T-helper 1 cell treated with Interleukin-12 subunit alpha and Interleukin-12 subunit beta and Interleukin-4 antibody, amounts not matched to agents 30 ng/mL and 1 ng/mL, for 36 hours (primary cell): Measurements from ENCODE around the gene MAMDC4. TPM values are rescaled to one million over a fixed set of nuclear protein-coding genes. Genes with fewer than 3 reads are reported as not detected.
"Not testable (repeated sequence)": the region's sequence is repeated elsewhere in the genome, so short reads cannot be mapped to it uniquely, and the experiment has no call there.

ENCODE experiments used
- intact Hi-C: fragments of 100-400 bp; cut with micrococcal nuclease; formaldehyde crosslinking; loops from one replicate; pipeline ENCODE4 v1.15.1; 2024
- total RNA-seq: library from RNA; stranded (reverse); gene quantifications from 2 replicates; pipeline ENCODE4 v1.2.3, GENCODE V29; 2022

Gene MAMDC4
- total RNA-seq, 1 donor from 2014 or later: 21.5 TPM

DNA sequence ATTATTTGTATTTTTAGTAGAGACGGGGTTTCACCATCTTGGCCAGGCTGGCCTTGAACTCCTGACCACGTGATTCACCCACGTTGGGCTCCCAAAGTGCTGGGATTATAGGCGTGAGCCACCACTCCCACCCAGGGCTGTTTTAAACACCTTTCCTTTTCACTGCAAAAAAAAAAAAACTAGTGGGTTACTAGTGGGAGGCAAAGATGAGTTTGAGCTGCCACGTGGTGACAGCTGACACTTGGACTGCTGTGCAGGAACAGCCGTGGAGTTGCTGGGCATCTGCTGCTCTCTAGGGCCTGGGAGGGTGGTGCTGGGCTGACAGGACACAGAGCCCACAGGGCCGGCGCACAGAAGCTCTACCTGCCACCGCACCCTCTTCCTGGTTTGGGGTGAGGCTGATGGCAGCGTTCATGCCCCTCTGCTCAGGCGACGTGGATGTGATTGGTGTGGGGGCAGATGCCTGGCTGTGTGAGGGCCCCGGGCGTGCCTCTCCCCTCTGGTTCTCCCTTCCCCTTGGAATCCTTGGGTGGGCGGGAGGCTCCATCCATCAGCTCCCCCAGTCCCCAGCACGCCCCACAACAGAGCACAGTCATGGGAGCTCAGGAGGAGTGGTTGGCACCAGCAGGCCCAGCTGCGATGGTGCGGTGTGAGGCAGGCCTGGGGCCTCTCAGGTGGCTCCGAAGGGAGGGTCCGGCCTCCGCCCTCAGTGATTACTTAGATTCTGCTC lies 27.5 kb upstream of the MAMDC4 start:
- intact Hi-C loops: no loop called here

DNA sequence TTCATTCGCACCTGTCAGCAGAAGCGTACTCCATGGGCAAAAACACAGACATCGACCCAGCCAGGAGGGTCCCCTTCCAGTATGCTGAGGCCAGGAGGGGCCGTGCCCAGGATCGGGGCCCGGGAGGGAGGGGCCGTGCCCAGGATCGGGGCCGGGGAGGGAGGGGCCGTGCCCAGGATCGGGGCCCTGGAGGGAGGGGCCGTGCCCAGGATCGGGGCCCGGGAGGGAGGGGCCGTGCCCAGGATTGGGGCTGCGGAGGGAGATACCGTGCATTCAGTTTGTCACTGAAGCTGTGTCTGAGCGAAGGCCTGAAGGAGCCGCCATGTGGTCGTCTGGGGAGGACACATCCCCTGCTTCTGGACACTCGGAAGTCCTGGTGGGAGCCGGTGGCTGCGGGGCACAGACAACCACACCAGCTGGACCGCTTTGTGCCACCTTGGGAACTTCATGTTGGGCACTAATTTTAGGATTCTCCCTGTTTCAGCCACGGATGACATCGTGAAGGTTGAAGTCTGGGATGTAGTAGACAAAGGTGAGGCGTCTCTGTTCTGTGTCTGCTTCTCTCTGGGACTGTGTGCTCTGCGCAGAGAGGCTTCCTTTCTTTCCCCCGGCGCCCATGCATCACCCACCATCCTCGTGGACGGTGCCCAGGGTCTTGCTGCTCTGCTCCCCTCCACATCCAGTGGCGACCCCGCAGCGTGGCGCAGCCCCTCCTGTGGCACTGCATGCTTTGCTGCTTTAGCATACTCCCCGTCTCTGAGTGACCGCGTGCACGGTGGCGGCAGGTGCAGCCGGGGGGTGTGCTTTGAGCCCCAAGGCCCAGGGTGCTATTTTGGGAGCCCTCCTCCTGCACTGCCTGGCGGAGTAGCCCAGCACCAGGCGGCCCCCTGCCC lies 26.6 kb upstream of the MAMDC4 start:
- intact Hi-C loops: no loop called here

DNA sequence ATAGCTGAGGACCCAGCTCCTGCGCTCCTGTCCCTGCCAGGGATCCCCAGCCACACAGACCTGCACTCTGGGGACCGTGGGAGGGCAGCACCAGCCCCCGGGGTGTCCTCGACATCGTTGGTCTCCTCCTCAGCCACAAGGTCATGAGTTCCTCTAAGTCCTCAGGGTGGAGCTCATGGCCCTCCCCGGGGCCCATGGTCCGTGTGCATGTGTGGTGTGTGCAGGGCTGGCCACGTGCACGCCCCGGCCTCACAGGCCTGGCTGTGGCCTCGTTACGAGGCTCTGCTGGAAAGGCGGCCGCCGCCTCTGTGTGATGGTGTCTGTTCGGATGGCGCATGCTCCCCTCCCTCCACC lies 26.0 kb upstream of the MAMDC4 start:
- intact Hi-C loops: no loop called here

DNA sequence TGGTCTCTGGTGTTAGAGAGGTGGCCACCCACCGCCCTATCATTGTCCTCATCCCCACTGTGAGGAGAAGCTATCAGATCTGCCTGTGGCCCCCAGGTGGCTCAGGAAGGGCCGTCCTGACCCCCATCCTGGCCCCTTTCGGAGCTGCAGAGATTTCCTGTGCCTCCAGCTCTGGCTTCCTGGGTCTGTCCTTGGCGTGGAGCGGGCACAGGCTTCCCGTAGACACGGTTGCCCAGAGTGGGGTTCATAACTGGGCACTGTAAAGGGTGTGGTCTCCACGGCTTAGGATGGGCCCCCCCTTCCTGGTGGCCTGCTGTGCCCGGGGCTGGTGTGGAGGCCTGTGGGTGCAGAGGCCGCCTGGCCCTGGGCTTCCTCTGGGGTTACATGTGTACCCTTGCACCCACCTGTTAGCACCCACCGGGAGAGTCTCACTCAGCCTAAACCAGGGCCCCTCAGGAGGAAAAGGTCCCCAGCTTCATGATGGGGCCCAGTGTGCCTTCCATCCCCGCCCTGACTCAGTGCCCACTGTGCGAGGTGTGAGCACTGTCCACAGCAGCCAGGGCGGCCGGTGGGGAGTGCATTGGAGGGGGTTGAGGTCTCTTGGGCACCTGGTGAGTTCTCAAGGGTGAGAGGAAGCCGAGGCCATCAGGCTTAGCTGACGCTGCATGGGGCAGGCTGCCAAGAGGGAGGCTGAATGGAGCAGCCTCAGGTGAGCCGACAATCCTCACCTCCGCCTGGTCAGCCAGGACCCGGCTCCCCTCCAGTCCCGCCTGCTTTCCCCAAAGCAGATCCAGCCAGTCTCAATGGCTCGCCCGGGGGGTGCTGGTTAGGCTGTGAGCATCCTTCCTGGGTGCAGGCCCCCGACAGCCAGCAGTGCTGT lies 25.2 kb upstream of the MAMDC4 start:
- intact Hi-C loops: no loop called here

DNA sequence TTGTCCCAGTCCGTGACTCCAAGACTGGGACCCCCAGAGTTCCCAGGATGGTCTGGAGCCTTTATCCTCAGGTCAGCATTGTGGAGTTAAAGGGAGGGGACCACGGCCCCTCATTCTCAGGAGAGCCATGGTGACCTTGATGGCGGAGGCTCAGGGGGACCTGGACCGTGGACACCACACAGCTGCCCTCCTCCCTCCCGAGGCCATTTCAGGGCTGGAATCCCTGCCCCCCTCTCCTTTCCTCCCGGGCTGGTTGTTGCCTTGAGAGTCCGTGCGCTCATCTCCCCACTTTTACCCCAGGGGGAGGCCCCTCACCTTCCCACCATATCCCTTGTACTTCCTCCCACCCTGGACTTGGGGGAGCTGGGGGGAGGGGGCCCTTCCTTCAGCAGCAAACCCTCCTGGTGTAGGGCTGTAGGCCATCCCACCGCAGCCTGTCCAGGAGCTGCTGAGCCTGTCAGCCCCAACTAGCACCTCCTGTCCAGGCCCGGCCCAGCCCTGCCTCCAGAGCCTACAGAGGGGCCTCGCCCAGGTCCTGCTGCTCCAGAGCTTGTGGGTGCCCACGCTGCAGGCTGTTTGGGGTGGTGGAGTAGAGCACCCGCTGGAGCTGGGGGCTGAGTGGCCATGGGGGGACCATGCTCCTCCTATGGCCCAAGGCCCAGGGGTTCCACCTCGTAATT lies 24.2 kb upstream of the MAMDC4 start:
- intact Hi-C loops: no loop called here

DNA sequence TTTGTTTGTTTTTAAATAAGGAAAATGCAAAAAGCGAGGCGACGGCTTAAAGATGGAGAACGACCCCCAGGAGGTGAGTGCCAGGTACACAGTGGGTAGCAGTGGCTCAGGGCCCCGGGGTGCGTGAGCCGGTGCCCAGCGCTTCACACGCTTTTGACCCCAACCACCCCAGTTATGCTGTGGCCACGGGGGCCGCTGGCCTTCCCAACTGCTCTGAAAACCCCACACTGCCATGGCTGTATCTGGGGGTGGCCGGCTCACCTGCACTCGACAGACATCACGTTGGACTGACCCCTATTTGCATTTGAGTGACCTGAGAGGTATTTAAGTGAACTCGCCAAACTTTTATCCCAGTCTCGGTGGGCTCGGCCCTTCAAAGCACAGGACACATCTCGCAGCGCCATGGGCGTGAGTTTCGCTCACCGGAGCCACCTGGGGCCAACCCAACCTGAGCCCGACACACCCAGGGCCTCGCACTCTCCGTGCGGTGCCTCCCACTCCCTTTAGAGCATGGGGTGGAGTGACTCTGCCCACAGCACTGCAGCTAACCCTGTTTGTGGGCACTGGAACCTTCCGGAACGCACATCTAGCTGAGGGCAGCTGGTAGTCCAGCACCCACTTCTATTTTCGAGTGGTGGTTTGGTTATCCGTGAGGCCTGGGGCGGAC lies 23.5 kb upstream of the MAMDC4 start:
- intact Hi-C loops: no loop called here

DNA sequence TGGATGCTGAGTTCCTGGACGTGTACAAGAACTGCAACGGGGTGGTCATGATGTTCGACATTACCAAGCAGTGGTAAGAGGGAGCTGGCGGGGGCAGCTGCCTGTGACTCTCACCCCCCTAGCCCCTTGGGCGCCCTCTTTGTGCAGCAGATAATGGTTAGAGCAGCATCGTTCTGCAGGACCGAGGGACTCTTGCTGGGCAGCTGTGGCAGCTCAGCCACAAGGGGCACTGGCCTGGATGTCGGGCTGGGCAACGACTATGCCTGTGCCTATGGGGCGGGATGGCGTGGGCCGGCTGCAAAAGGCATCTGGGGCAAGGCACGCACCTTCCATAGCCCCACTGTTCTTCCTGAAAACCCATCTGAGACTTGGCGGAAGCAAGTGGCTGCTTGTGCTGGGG lies 22.7 kb upstream of the MAMDC4 start:
- intact Hi-C loops: no loop called here

DNA sequence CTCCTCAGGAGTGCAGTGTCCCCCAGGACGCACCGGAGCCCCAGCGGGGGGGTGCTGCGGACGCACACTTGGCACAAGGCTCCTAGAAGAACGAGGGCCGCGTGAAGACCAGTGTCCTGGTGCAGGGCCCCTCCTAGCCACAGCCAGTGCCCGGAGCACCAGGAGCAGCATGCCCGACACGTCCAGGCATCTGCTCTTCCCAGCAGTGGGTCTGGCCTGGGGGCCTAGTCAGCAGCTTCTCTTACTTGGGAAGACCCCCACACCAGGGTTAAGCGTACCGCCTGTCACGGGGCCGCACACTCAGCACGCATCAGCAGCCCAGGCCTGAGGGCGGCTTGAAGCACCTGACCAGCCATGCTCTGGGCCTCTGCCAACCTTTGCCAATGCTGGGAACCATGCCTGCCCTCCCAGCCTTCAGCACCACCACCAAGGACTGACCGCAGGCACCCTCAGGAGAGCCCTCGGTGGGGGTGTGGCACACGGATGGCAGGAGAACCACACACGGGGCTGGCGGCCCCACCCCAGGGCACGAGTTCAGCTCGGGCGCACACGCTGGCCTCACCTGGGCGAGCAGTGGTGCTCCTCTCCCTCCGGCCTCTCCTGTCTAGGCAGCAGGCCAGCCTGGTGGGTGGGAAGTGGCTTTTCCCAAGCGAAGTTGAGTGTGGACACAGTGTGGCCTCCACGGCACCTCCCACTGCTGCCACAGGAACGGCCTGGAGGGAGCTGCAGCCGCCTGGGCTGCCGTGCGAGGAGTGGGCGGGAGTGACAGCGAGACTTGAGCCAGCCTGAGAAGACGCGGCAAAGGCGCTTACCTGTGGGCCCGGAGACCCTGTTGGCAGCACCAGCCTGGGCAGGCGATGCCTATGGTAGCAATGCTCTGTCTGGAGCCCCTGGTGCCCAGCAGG lies 21.9 kb upstream of the MAMDC4 start:
- intact Hi-C loops: no loop called here

DNA sequence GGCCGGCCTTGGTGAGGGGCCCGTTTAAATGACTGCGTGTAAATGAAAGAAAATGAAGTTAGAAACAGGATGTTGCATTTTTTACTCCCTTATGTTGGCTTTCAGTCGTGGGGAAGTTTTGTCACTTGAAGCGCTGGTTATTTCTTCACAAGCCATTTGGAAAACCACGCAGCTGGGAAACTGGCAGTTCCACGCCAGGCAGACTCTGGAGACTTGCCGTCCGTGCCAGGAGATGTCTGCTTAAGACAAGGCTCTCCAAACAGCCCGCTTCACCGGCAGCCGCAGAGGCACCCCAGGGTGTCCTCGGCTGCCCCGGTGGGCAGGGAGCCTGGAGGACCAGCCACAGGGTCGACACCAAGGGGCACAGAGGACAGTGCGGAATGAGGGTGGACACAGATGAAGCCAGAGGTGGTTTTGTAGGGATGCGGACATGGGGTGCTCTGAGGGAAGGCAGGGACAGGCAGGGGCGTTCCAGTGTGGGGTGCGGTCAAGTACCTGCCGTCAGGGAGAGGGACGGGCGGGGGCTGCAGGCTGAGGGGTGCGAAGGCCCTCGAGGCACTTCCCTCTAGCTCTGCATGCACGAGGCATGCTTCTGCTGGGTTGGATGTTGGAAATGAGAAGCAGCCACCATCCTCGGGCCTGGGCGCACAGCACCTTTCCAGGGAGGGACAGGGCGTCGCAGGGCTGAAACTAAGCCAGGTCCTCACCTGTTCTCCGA lies 21.0 kb upstream of the MAMDC4 start:
- intact Hi-C loops: no loop called here

DNA sequence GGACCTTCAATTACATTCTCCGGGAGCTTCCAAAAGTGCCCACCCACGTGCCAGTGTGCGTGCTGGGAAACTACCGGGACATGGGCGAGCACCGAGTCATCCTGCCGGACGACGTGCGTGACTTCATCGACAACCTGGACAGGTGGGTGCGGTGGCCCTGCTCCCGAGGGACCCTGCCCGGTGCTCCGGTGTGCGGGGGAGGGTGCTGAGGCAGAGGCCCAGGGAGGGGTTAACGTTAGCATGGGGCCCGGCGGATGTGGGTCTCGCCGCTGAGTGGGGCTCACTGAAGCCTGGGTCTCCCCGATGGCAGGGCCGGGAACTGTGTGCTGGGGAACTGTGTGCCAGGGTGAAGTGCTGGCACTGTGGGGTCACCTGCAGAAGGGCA lies 20.4 kb upstream of the MAMDC4 start:
- intact Hi-C loops: no loop called here

DNA sequence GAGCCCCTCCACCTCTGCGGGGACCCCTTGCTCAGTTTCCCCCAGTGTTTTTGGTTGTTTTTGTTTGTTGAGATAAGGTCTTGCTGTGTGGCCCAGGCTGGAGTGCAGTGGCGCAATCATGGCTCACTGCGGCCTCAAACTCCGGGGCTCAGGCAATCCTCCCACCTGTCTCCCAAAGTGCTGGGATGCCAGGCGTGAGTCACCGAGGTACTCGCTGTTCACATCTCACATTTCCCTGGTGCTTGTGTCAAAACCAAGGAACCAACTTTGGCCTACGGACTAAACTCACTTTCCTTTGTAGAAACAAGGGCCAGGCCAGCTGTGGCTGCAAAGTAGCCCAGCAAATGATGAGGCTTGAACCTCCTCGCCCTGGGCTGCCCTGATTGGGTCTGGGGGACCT lies 19.6 kb upstream of the MAMDC4 start:
- intact Hi-C loops: no loop called here

DNA sequence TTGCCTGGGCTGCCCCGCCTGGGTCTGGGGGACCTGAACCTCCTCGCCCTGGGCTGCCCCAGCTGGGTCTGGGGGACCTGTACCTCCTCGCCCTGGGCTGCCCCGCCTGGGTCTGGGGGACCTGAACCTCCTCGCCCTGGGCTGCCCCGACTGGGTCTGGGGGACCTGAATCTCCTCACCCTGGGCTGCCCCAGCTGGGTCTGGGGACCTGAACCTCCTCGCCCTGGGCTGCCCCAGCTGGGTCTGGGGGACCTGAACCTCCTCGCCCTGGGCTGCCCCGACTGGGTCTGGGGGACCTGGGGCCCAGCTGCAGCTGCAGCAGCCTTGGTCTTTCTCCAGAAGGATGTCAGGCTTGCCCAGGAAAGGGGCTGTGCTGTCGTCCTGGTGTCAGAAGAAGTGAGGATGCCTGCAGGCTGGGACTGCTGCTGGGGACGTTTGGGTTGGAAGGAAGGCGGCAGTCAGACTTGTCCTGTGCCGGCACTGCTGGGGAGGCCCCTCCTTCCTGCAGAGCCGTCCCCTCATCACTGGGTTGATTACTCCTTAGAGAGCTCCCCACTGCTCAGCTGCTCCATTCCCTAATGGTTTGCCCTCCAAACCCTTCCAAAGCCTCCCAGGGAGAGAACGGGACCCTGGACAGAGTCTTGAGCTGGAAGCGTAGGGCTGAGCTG lies 18.6 kb upstream of the MAMDC4 start:
- intact Hi-C loops: not testable (repeated sequence)

DNA sequence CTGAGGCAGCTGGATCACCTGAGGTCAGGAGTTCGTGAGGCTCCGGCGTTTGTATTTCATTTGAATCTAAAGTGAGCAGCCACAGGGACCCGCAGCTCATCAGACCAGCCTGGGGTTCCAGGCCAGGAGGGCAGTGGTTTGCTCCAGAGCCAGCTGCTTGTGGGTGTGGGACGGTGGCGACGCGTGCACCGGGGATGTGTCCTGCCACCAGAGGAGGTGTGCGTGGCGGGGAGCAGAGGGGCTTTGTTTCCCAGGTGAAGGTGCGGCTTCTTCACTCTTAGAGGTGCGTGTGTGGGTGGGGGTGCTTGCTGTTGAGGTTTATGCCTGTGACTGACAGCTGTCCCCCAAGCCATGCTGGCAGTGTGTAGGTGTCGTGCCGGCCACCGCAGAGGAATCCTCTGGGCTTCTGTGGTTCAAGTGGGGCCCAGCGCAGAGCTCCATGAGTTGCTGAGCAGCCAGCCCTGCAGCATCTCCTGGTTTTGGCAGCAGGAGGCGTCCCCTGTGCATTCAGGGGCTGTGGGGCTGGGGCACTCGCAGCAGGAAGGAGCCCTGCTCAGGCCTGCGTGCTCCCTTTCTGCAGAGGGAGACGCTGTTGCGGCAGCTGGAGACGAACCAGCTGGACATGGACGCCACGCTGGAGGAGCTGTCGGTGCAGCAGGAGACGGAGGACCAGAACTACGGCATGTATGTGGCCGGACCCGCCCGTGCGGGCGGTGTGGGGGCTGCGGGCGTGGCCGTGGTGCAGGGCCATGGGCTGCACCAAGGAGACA lies 16.8 kb upstream of the MAMDC4 start:
- intact Hi-C loops: no loop called here

DNA sequence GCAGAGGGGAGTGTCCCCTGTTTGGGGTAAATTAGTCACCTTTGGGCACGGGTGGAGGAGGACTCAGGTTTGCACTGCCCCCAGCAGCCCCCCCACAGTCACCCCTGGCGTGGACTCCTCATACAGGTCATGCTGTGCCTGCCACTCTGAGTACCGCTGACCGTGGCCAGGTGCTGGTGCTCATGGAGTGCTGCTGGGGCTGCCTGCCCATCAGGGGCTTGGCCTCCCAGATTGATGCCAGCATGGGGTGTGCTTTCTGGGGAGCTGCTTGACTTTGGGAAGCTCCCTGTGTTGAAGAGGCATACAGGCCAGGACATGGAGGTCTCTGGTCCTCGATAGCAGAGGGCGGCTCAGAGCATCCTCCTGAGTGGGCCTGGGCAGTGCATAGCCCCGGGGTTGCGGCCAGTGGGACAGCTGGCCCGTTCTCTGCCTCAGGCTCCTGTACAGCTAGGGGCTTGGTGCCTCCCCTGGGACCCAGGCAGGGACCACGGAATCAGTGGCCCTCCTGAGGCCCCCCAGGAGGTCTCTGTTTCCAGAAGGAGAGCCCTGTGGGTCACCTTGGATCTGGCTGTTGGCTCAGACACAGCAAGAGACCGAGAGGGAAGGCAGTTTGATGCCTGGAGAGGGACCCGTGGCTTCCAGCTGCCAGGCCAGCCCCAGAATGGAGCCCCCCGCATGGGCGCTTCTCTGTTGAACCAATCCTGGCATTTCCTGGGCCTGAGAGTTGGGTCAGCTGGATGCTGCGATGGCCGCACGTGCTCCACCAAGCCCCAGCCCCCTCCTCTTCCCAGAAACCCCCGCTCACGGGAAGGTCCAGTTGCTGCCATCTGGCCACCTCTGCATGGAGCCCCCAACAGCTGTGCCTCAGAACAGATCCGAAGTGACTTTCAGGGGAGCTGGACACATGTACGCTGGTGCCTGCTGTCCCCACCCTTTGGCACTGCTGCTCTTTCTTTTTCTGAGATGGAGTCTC lies 15.9 kb upstream of the MAMDC4 start:
- intact Hi-C loops: no loop called here

DNA sequence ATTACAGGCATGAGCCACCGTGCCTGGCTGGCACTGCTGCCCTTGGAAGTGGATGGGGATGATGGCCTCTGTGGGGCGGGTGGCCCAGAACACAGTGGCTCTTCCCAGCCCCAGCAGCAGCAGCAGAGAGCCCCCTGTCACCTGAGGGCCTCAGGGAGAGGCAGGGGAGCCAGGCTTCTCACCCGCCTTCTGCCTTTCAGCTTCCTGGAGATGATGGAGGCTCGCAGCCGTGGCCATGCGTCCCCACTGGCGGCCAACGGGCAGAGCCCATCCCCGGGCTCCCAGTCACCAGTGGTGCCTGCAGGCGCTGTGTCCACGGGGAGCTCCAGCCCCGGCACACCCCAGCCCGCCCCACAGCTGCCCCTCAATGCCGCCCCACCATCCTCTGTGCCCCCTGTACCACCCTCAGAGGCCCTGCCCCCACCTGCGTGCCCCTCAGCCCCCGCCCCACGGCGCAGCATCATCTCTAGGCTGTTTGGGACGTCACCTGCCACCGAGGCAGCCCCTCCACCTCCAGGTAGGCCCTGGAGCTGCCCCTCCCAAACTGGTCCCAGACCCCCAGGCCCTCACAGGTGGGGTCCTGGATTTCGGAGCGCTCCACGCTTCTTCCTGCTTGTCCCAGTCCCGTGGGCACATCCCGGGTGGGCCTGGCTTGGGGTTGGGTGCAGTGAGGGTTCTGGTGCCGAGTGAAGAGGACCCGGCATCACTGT lies 14.8 kb upstream of the MAMDC4 start:
- intact Hi-C loops: no loop called here

DNA sequence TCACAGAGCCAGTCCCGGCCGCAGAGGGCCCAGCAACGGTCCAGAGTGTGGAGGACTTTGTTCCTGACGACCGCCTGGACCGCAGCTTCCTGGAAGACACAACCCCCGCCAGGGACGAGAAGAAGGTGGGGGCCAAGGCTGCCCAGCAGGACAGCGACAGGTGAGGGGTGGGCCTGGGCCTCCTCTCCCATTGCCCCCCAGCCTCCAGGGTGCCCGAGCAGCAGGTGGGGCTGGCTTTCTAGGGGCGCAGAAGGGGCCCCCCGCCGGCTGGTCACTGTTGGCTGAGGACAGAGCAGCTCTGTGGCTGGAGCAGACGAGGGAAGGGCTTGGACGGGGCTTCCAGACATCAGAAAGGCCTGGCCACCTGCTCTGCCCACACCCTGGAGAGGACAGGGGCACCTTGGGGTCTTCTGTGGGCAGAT lies 14.3 kb upstream of the MAMDC4 start:
- intact Hi-C loops: not testable (repeated sequence)
